Endothelial cell of umbilical vein (primary cell): ENCODE results near the gene SH2D6. TPM values are rescaled to one million over a fixed set of nuclear protein-coding genes. Genes with fewer than 3 reads are reported as not detected.

ENCODE experiments used
- BruUV-seq: library from RNA; stranded (reverse); fragments of 400-500 nt; replicated peaks from 2 replicates; lab custom pipeline; 2021; lab: Mats Ljungman, UMichigan
- CTCF ChIA-PET: fragments of 300-600, 350-600 bp; sonication (Branson Sonifier 250); formaldehyde crosslinking; loops from one replicate; lab custom pipeline; 2021; ENCODE audit warnings: antibody characterized with exemption, inconsistent platforms; lab: Charles Lee
- POLR2A ChIA-PET: fragments of 300-600, 350-600 bp; sonication (Branson Sonifier 250); formaldehyde crosslinking; loops from one replicate; lab custom pipeline; 2021; ENCODE audit warnings: antibody characterized with exemption, inconsistent platforms; lab: Charles Lee
- DNase-seq: peaks from one replicate; pipeline ENCODE4 v3.0.0-alpha.2; 2011; ENCODE audit warnings: low read depth, low spot score
- FAIRE-seq: peaks from 2 replicates; lab custom pipeline; 2011; peaks lifted over from hg19 to GRCh38; lab: Jason Lieb, UNC
- H2AFZ ChIP-seq: 2 replicates; pipeline ENCODE4 v1.6.0; 2012; ENCODE audit warnings: low read depth, low read length, control low read depth, inconsistent platforms
- H3K27ac ChIP-seq: 2 replicates; pipeline ENCODE4 v1.5.1; 2011; ENCODE audit warnings: low read depth, mild to moderate bottlenecking, control low read depth, low read length, moderate library complexity; ENCODE audit not compliant: insufficient read depth
- H3K27me3 ChIP-seq, 2 experiments: 2 replicates each; pipeline versions ENCODE4 v1.6.0 to v1.6.1; 2011; ENCODE audit warnings: low read length in 2 of 2, mixed read lengths in 1 of 2; ENCODE audit not compliant: control insufficient read depth in 2 of 2, insufficient read depth in 2 of 2
- H3K36me3 ChIP-seq, 2 experiments: 2 replicates in 1 of 2; 3 replicates in 1 of 2; pipeline ENCODE4 v1.5.1; 2011; ENCODE audit warnings: low read length in 2 of 2, mild to moderate bottlenecking in 1 of 2, moderate library complexity in 1 of 2; ENCODE audit not compliant: control insufficient read depth in 2 of 2, insufficient read depth in 2 of 2; ENCODE audit errors: extremely low read depth in 1 of 2
- H3K4me1 ChIP-seq: 3 replicates; pipeline ENCODE4 v1.5.1; 2011; ENCODE audit warnings: mild to moderate bottlenecking, low read length; ENCODE audit not compliant: control insufficient read depth, insufficient read depth; ENCODE audit errors: extremely low read depth
- H3K4me2 ChIP-seq: 2 replicates; pipeline ENCODE4 v1.6.1; 2011; ENCODE audit warnings: low read length, control low read depth, mixed read lengths; ENCODE audit not compliant: insufficient read depth
- H3K4me3 ChIP-seq, 3 experiments: fragments of 200-600 bp in 1 of 3; sonication (generic), shearing (Covaris generic) in 1 of 3; replicated peaks in 1 of 3; 2 replicates each; pipeline ENCODE4 v1.5.1; 2011 to 2016; ENCODE audit warnings: control low read depth in 3 of 3, low read length in 3 of 3, mild to moderate bottlenecking in 2 of 3, inconsistent platforms in 1 of 3, low read depth in 1 of 3, moderate library complexity in 1 of 3; ENCODE audit not compliant: insufficient read depth in 1 of 3
- H3K79me2 ChIP-seq: 2 replicates; pipeline ENCODE4 v1.6.0; 2012; ENCODE audit warnings: low read length, inconsistent platforms; ENCODE audit not compliant: control insufficient read depth, insufficient read depth
- H3K9ac ChIP-seq: replicated peaks from 2 replicates; pipeline ENCODE3; 2011; ENCODE audit warnings: low read length, control low read depth; ENCODE audit not compliant: insufficient read depth; ENCODE audit errors: extremely low read depth
- H3K9me1 ChIP-seq: replicated peaks from 3 replicates; pipeline ENCODE4 v1.6.0; 2011; ENCODE audit warnings: mild to moderate bottlenecking, low read length; ENCODE audit not compliant: control insufficient read depth, insufficient read depth; ENCODE audit errors: extremely low read depth
- H3K9me3 ChIP-seq: replicated peaks from 2 replicates; pipeline ENCODE4 v1.5.1; 2012; ENCODE audit warnings: low read length, inconsistent platforms; ENCODE audit not compliant: control insufficient read depth, insufficient read depth
- H4K20me1 ChIP-seq: replicated peaks from 2 replicates; pipeline ENCODE3; 2011; ENCODE audit warnings: mild to moderate bottlenecking, low read length; ENCODE audit not compliant: control insufficient read depth, insufficient read depth; ENCODE audit errors: extremely low read depth
- EZH2 ChIP-seq: IDR thresholded peaks from 2 replicates; pipeline ENCODE4 v1.6.1; 2012; ENCODE audit warnings: borderline replicate concordance, low read depth, mild to moderate bottlenecking, moderate library complexity, low read length, inconsistent platforms; ENCODE audit not compliant: severe bottlenecking
- FOS ChIP-seq: IDR thresholded peaks from 2 replicates; pipeline ENCODE4 v1.6.1; 2011; ENCODE audit warnings: mild to moderate bottlenecking, low read length, moderate library complexity, borderline replicate concordance; ENCODE audit not compliant: insufficient read depth
- GATA2 ChIP-seq: IDR thresholded peaks from 2 replicates; pipeline ENCODE4 v1.7.0; 2011; ENCODE audit warnings: low read depth, mild to moderate bottlenecking, moderate library complexity, mixed read lengths, low read length; ENCODE audit not compliant: insufficient read length, insufficient read depth
- JUN ChIP-seq: IDR thresholded peaks from 2 replicates; pipeline ENCODE4 v1.6.1; 2011; ENCODE audit warnings: borderline replicate concordance, low read depth; ENCODE audit not compliant: insufficient read length, insufficient read depth
- MYC ChIP-seq: IDR thresholded peaks from one replicate; pipeline ENCODE4 v1.6.1; 2011; ENCODE audit warnings: mild to moderate bottlenecking, low read depth, low read length
- POLR2A ChIP-seq: IDR thresholded peaks from 2 replicates; pipeline ENCODE4 v1.6.1; 2012; ENCODE audit warnings: low read depth, mild to moderate bottlenecking, control low read depth, low read length
- dilution Hi-C: fragments of 300-500 bp; cut with MboI; formaldehyde crosslinking; loops from one replicate; pipeline ENCODE4 v1.15.0; 2019; ENCODE audit warnings: low sequenced_read_pairs; ENCODE audit not compliant: extremely low pct_ligation_motif_present
- intact Hi-C: fragments of 100-400 bp; cut with micrococcal nuclease; formaldehyde crosslinking; loops from one replicate; pipeline ENCODE4 v1.10.0; 2022
- polyA plus RNA-seq, 4 experiments: library from polyadenylated mRNA; depleted of rRNA in 3 of 4; stranded (reverse) in 3 of 4; unstranded in 1 of 4; fragments of >200 nt; gene quantifications; 2 replicates each; pipeline versions ENCODE4 v1.2.1 to v1.2.3, GENCODE V29; 2011 to 2012; ENCODE audit warnings: missing spikeins in 1 of 4
- total RNA-seq: library from RNA; stranded (reverse); gene quantifications from 2 replicates; pipeline ENCODE4 v1.2.3, GENCODE V29; 2021
- TF ChIP-seq, protein P1 (sequence below): IDR thresholded peaks from 2 replicates; pipeline ENCODE4 v1.6.1; 2011; ENCODE audit not compliant: insufficient read depth, insufficient read length
- TF ChIP-seq, protein P2 (sequence below), 2 donors: IDR thresholded peaks; 1 replicate in 1 of 2; 2 replicates in 1 of 2; pipeline ENCODE4 v1.5.1; 2011; ENCODE audit warnings: low read length in 2 of 2, mild to moderate bottlenecking in 2 of 2, moderate library complexity in 2 of 2, control low read depth in 1 of 2, inconsistent platforms in 1 of 2, low read depth in 1 of 2; ENCODE audit not compliant: insufficient read depth in 1 of 2; ENCODE audit errors: extremely low read depth in 1 of 2

The SH2D6 gene
- total and polyA plus RNA-seq, 2 donors (not counting 3 experiments of a cell fraction or from before 2014, with no cell fraction given) = 0.53 TPM; not detected in 1

DNA sequence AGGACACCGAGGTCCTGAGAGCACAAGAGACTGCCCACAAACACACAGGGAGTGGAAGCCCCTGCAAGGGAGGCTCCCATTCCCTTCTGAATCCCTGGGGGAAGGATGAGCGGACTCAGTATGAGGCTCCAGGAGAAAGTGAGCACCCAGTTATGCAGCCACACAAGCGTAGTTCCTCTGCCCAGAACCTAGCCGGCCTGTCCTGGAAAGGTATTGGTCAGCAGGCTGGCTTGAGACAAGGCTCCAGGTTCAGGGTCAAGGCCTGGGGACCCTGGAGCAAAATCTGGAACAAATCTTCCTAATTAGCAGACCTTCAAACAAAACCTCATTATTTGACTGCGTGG lies 7.1 kb upstream of the SH2D6 start:
- no TSS peak for BruUV-seq
- Histone ChIP-seq H2AFZ (no peak overlapping the region), H3K4me2 (no peak overlapping the region), H3K4me3 (no peak overlapping the region), H3K27ac (no peak overlapping the region), H3K27me3 (no peaks in the 10 kb centered on the region), H3K9me3 (no peaks in the 10 kb centered on the region), H3K36me3 (no peaks in the 10 kb centered on the region), H3K79me2 (no peaks in the 10 kb centered on the region), H3K9me1 (no peaks in the 10 kb centered on the region), H4K20me1 (no peaks in the 10 kb centered on the region), H3K9ac (no peak overlapping the region), H3K4me1 (peaks cover 9% of the 10 kb centered on the region)
- intact Hi-C loops (no loop called here), dilution Hi-C loops (no loop called here)
- CTCF ChIA-PET = interaction anchor here (1.3 kb wide), 1 partner anchor 139 kb away, joined by 3 read pairs; no protein-coding TSS in a partner anchor
- DNase-seq (no peak), FAIRE-seq (no peak)
- no peak for TF ChIP-seq FOS
- no peak for TF ChIP-seq JUN
- TF ChIP-seq, protein P1, sequence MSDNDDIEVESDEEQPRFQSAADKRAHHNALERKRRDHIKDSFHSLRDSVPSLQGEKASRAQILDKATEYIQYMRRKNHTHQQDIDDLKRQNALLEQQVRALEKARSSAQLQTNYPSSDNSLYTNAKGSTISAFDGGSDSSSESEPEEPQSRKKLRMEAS = no peak
- TF ChIP-seq, protein P2, sequence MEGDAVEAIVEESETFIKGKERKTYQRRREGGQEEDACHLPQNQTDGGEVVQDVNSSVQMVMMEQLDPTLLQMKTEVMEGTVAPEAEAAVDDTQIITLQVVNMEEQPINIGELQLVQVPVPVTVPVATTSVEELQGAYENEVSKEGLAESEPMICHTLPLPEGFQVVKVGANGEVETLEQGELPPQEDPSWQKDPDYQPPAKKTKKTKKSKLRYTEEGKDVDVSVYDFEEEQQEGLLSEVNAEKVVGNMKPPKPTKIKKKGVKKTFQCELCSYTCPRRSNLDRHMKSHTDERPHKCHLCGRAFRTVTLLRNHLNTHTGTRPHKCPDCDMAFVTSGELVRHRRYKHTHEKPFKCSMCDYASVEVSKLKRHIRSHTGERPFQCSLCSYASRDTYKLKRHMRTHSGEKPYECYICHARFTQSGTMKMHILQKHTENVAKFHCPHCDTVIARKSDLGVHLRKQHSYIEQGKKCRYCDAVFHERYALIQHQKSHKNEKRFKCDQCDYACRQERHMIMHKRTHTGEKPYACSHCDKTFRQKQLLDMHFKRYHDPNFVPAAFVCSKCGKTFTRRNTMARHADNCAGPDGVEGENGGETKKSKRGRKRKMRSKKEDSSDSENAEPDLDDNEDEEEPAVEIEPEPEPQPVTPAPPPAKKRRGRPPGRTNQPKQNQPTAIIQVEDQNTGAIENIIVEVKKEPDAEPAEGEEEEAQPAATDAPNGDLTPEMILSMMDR (IDR thresholded peaks at IDR 0.05; ENCODE audit: extremely low read depth in 1 of 2, insufficient read depth in 1 of 2, low read depth in 1 of 2, low read length in 2 of 2) = no peak
- TF ChIP-seq MYC = no peak
- TF ChIP-seq POLR2A = no peak
- no peak for TF ChIP-seq EZH2
- TF ChIP-seq GATA2 = no peak
- POLR2A ChIA-PET = no interaction called here
